Fibroblast of peridontal ligament (primary cell): ENCODE results near the gene PNISR.

Experiments
- DNase-seq: peaks from one replicate; pipeline ENCODE4 v3.0.0-alpha.2; 2010; ENCODE audit errors: extremely low read depth

The PNISR gene

DNA sequence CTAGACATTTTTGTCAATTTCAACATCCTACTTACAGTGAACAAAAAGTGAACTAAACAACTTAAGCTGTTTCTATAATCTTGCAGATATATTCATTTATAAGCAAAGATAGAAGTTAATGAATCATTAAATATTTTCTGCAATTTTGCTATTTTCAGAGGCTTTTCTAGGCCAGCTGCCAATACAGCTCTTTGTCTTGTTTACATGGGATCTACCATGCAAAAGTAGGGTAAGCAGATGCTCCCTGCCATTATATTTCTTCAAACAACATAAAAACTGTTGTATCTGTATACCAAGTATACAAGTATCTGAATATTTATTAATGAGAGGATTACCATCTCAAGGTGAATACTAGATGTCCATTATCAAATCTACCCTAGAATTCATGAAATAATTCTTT lies 15.4 kb downstream of the PNISR start:
- DNase-seq, result no peak

GRCh38 chr6:99407076-99407475 lies 18.0 kb downstream of the PNISR start:
- no peak for DNase-seq

GRCh38 chr6:99402448-99402847 lies 22.7 kb downstream of the PNISR start:
- DNase-seq, result no peak

GRCh38 chr6:99397287-99397686 lies 27.8 kb downstream of the PNISR start:
- no peak for DNase-seq

GRCh38 chr6:99393698-99394531 lies 31.2 kb downstream of the PNISR start, which contains the start of gene COQ3:
COQ3 (minus strand) TSS chr6:99394195; CDS start chr6:99394179, 16 bp downstream.
- DNase-seq, result peak; percentile 75

- DNase-seq, result no peak
These were observed 31.8 kb downstream of the PNISR start for GRCh38 chr6:99393366-99393697.

DNA sequence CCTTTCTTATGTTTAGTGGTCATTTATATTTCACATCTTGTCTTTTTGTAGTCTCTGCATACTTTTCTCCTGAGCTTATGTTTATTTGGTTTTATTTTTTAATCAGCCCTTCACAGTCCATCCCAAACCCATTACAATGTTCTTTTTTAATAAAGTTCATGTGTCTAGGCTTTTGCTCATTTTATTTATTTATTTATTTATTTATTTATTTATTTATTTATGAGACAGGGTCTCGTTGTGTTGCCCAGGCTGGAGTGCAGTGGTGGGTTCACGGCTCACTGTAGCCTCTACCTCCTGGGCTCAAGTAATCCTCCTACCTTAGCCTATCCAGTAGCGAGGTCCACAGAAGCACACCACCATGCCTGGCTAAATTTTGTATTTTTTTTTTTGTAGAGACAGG lies 34.2 kb downstream of the PNISR start:
- no peak for DNase-seq

DNA sequence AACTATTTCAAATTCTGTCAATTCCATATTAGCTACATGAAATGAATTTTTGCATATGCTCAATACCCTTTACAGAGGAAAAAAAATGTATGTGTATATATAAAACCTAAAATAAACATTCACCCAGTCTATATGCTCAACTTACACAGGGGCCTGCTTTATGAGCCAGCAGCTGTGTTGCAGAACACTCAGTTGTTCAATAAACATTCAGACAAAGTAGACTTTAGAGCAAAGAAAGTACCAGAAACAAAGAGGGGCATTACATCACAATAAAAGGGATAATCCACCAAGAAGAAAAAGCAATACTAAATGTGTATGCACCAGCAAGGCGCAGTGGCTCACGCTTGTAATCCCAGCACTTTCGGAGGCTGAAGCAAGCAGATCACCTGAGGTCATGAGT lies 40.6 kb downstream of the PNISR start:
- DNase-seq, result no peak

DNA sequence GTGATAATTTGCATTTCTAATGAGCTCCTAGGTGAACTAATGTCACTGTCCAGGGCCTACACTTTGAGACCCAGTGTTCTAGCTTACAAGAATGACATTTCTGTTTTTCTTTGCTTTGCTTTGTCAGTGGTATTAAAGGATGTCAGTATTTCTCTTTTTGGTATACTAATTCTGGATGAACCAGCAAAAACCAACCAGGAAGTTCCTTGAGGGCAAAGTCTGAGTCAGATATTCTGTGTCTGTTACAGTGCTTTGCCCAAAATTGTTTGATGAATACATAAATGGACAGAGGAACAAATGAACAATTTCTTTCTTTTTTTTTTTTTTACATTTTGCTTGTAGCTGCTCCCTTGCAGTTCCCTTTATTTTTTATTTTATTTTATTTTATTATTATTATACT lies 46.5 kb downstream of the PNISR start:
- DNase-seq, result no peak

GRCh38 chr6:99369533-99369932 lies 55.6 kb downstream of the PNISR start:
- no peak for DNase-seq

GRCh38 chr6:99366852-99367251 lies 58.3 kb downstream of the PNISR start:
- DNase-seq, result no peak

GRCh38 chr6:99364026-99364425 lies 61.1 kb downstream of the PNISR start:
- no peak for DNase-seq

GRCh38 chr6:99362678-99363268 lies 62.3 kb downstream of the PNISR start:
- no peak for DNase-seq

DNA sequence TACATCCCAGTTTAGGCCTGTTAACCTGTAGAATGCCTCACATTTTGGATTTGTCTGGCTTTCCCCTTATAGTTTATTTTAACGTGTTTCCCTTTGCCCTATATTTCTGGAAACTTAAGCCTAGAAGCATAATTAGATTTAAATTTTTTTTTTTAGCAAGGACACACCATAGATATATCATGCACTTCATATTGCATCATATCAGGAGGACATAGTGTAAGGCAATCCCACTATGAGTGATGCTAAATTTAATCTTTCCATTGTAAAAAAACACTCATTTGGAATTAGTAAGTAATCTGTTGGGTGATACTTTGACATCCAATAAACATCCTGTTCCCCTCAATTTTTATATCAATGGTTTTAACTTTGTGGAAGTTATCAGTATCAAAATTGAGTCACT lies 65.3 kb downstream of the PNISR start:
- DNase-seq, result no peak

DNA sequence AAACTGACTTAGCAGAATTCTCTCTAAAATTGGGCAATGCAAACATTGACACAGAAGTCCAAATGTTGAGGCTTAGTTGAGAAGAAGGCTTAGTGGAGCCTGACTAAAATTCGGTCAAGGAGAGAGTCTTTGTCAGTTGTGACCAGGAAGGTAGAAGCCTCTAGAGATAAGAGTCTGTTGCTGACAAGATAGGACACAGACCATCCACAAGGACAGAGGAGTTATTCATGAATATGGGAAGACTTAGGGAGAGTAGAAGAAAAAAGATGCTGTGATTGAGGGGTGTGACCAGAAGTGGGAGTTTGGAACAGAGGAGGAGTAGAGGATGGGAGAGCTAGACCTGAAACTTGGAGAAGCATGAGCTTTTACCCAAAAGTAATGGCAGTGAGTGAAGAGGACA lies 68.5 kb downstream of the PNISR start:
- no peak for DNase-seq

DNA sequence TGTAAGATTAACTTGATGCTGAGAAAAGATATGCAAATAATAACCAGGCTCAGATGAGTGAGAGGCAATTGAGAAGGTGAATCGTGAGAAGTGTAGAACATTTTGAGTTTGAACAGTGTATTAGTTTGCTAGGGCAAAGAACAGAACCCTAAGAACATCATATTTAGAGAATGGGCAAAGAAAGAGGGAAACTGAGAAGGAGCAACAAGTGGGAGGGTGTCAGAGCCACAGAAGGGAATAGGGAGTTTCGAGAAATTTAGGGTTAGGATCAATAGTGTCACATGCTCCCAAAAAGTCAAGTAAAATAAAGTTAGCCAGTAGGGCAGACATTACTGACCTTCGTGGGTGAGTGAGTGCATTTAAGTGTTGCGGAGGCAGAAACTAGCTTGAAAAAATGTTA lies 70.1 kb downstream of the PNISR start:
- no peak for DNase-seq

DNA sequence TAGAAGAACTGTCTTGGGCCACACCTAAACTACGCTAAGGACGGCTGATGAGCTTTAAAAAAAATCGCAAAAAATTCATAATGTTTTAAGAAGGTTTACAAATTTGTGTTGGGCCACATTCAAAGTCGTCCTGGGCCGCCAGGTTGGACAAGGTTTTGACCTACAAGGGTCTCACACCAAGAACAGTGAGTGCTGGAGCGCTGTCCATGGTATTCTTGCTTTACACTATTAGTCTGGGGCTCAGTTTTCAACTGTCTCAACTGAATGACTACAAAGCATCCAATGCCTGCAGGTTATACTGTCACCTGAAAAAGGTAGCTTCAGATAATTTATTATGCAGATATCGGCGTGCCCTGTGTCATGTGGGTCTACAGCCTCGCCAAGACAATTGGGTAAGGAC lies 72.0 kb downstream of the PNISR start:
- no peak for DNase-seq

GRCh38 chr6:99350573-99350972 lies 74.5 kb downstream of the PNISR start:
- no peak for DNase-seq

DNA sequence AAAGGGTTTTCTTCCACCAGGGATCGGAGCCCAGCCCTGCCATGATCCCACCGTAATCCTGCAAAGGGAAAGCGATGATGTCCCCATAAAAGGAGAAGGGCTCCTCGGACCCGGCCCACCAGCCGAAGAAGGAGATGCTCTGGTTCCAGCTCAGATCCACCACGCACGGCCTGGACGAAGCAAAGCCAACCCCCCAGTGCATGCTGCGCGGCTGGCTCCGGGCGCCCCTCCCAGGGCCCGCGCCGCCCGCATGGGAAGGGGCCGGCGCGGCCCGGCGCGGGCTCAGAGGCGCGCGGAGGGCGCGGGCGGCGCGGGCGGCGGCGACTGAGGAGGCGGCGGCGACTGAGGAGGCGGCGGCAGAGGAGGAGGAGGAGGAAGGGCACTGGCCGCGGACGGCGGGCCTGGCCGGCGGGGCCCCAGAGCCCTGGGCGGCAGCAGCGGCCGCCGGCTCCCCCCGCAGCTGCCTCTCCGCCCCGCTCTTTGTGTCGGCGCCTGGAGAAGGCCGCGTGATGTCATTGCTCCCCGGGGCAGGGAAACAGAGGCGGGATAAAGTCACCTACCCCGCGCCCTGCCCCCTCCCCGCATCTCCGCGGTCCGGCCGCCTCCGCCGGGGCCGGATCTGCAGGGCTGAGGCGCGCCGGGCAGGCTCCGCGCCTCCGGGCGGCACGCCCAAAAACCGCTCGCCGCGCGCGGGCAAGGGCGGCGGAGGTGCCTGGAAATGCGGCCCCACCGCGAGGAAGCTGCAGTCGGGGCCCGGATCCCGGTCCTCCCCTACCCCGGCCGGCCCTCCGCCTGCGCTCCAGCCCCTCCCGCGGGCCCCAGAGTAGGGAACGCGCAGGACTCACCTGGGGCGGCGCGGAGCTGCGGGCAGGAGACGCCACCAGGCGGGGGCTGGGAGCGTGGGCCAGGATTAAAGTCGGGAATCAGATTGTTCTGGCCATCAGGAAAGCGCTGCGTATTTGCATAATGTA lies 75.7 kb downstream of the PNISR start, which contains the start of gene FAXC:
Gene FAXC, minus strand, starts transcription at position 504 of the 971 bp plus-strand sequence. Its CDS starts 302 bp downstream, at position 202.
- DNase-seq, result no peak

DNA sequence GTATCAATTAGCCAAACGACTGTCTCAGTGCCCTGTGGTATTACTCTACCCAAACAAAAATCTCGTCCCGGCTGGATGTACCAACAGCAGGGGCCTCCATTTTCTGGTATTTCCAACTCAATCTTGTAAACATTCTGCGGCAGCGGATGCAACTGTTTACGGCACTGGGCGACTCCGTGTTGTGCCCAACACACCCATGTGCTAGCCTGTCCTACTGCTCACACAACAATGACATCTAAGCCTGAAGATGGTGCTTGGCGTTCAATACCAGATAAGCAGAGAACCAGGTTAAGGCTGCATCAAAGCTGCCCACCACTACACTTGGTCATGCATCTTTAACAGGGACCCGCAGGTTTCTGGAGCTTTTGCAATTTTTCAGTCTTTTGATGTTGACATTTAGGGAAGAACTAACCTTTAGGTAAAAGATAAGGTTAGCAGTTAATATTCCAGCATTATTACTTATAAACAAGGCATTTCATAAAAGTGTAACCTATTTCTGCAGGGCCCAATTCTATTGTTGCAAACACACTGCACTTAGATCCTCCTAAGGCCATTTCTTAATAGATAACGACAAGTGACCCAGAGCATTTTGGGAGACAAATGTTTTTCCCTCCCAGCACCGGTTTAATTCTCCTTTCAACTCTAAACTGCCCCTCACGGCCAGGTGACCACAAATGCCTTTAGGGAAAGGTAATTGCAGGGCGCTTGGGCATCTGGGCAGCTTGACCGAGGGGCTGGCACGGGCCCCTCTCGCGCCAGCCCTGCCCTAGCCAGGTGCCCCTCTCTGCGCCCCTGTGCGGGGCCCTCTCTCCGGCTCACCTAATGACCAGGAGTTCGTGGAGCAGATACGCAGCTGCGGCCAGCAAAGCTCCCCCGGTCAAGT lies 76.6 kb downstream of the PNISR start:
- no peak for DNase-seq
